CD4-positive, CD25-positive, alpha-beta regulatory T cell (primary cell): ENCODE measurements around the gene MRPL49. TPM values are rescaled to one million over a fixed set of nuclear protein-coding genes. Genes with fewer than 3 reads are reported as not detected.
A peak's percentile ranks its signal among the peaks of the same experiment; 100 is the strongest.
"Not testable (repeated sequence)": the region's sequence is repeated elsewhere in the genome, so short reads cannot be mapped to it uniquely, and the experiment has no call there.

Experiments
- ATAC-seq, 2 donors: fragments of 150-1000 bp; cut with Tn5 transposase; one replicate each; pipeline ENCODE4 v1.10.0; 2021; ENCODE audit warnings: low read depth in 2 of 2, moderate number of reproducible peaks in 2 of 2, moderate library complexity in 1 of 2
- DNase-seq, 3 donors: peaks; one replicate each; pipeline versions ENCODE4 v3.0.0 to v3.0.0-alpha.2; 2012 to 2022; ENCODE audit warnings: mixed read lengths in 1 of 3
- H3K27ac ChIP-seq: one replicate; pipeline ENCODE4 v1.7.0; 2013; ENCODE audit warnings: mild to moderate bottlenecking, low read length; ENCODE audit not compliant: insufficient read depth, poor library complexity, severe bottlenecking
- H3K27me3 ChIP-seq: one replicate; pipeline ENCODE4 v1.7.0; 2013; ENCODE audit warnings: low read length; ENCODE audit not compliant: control insufficient read depth, insufficient read depth
- H3K36me3 ChIP-seq: one replicate; pipeline ENCODE4 v1.7.0; 2013; ENCODE audit warnings: mild to moderate bottlenecking, low read length, moderate library complexity; ENCODE audit not compliant: control insufficient read depth, insufficient read depth
- H3K4me1 ChIP-seq: 2 replicates; pipeline ENCODE4 v1.7.0; 2013; ENCODE audit warnings: mild to moderate bottlenecking, low read length; ENCODE audit not compliant: insufficient read depth, control insufficient read depth, poor library complexity, severe bottlenecking
- H3K4me3 ChIP-seq: one replicate; pipeline ENCODE4 v1.7.0; 2013; ENCODE audit warnings: low read depth, mild to moderate bottlenecking, low read length, moderate library complexity
- H3K9me3 ChIP-seq, 2 experiments: 1 replicate in 1 of 2; 2 replicates in 1 of 2; pipeline ENCODE4 v1.7.0; 2013; ENCODE audit warnings: low read length in 2 of 2, mild to moderate bottlenecking in 1 of 2, moderate library complexity in 1 of 2; ENCODE audit not compliant: control insufficient read depth in 2 of 2
- H3K27ac Mint-ChIP-seq, 3 donors: one replicate each; pipeline ENCODE4 v1.8.0; 2020 to 2022; ENCODE audit warnings: mild to moderate bottlenecking in 3 of 3, mixed read lengths in 3 of 3, moderate library complexity in 2 of 3
- H3K27me3 Mint-ChIP-seq: one replicate; pipeline ENCODE4 v1.8.0; 2022; ENCODE audit warnings: mild to moderate bottlenecking, mixed read lengths
- H3K36me3 Mint-ChIP-seq: one replicate; pipeline ENCODE4 v1.8.0; 2020; ENCODE audit warnings: mixed read lengths
- H3K4me1 Mint-ChIP-seq, 4 donors: one replicate each; pipeline ENCODE4 v1.8.0; 2020 to 2022; ENCODE audit warnings: mixed read lengths in 4 of 4, mild to moderate bottlenecking in 1 of 4
- H3K4me3 Mint-ChIP-seq, 4 donors: one replicate each; pipeline ENCODE4 v1.8.0; 2020 to 2022; ENCODE audit warnings: mild to moderate bottlenecking in 4 of 4, mixed read lengths in 4 of 4, moderate library complexity in 3 of 4
- H3K9me3 Mint-ChIP-seq, 7 donors: one replicate each; pipeline ENCODE4 v1.8.0; 2020 to 2022; ENCODE audit warnings: mixed read lengths in 7 of 7, mild to moderate bottlenecking in 3 of 7, moderate library complexity in 2 of 7
- polyA plus RNA-seq, 4 donors: library from polyadenylated mRNA; unstranded; fragments of 300-500 nt; fragmentation: Illumina TruSeq; gene quantifications; one replicate each; pipeline ENCODE4 v1.2.3, GENCODE V29; 2021
- total RNA-seq: library from RNA; stranded (reverse); gene quantifications from one replicate; pipeline ENCODE4 v1.2.3, GENCODE V29; 2022

Gene MRPL49
- total and polyA plus RNA-seq, 5 donors from 2014 or later = 47.7 to 125 (median 106) TPM

- Mint-ChIP-seq H3K27ac (peak overlapping the region; percentile 43 to 97 (median 95)), H3K36me3 (peaks cover 27% of the 10 kb centered on the region), H3K9me3 (no peaks in the 10 kb centered on the region), H3K27me3 (peaks cover 5% of the 10 kb centered on the region), H3K4me1 (peaks cover 4 to 67% (median 26%) of the 10 kb centered on the region in 4 donors), H3K4me3 (peak overlapping the region; percentile 90 to 96 (median 92))
- peak overlapping the region; percentile 96 for H3K27ac ChIP-seq
- H3K9me3 ChIP-seq = no peaks in the 10 kb centered on the region
- peaks cover 53% of the 10 kb centered on the region for H3K4me1 ChIP-seq
- DNase-seq = peak; percentile 43 to 84 (median 71)
- peaks cover 28% of the 10 kb centered on the region for H3K36me3 ChIP-seq
- ATAC-seq = peak; percentile 13 to 30
- no peaks in the 10 kb centered on the region for H3K27me3 ChIP-seq
- peak overlapping the region; percentile 13 for H3K4me3 ChIP-seq
These were observed 5.5 kb upstream of the MRPL49 start for GRCh38 chr11:65116370-65117205.

GRCh38 chr11:65117206-65118096 is 4.7 kb upstream of the MRPL49 start, which contains the start of gene ZNHIT2:
Gene ZNHIT2 (minus strand): TSS chr11:65117701. CDS start chr11:65117653, 48 bp downstream.
- Mint-ChIP-seq H3K36me3 (peaks cover 35% of the 10 kb centered on the region), H3K27me3 (peaks cover 5% of the 10 kb centered on the region), H3K9me3 (peaks cover 0 to 1% (median 0%) of the 10 kb centered on the region in 7 donors), H3K4me3 (peak within 1 kb of the TSS; percentile 90 to 96 (median 92)), H3K4me1 (peaks cover 10 to 70% (median 27%) of the 10 kb centered on the region in 4 donors), H3K27ac (peak within 1 kb of the TSS; percentile 92 to 97 (median 95))
- Histone ChIP-seq H3K4me3 (peak within 1 kb of the TSS; percentile 41), H3K27ac (peak within 1 kb of the TSS; percentile 96), H3K9me3 (no peaks in the 10 kb centered on the region), H3K27me3 (no peaks in the 10 kb centered on the region), H3K36me3 (peaks cover 28% of the 10 kb centered on the region), H3K4me1 (peaks cover 48% of the 10 kb centered on the region)
- DNase-seq = peak; percentile 99 to 100 (median 100)
- ATAC-seq = peak; percentile 71 to 74

GRCh38 chr11:65118097-65118837 is 3.9 kb upstream of the MRPL49 start:
- Mint-ChIP-seq H3K4me1 (peaks cover 10 to 71% (median 29%) of the 10 kb centered on the region in 4 donors), H3K4me3 (peak overlapping the region; percentile 90 to 94 (median 92)), H3K9me3 (peaks cover 0 to 1% (median 0%) of the 10 kb centered on the region in 7 donors), H3K36me3 (peaks cover 35% of the 10 kb centered on the region), H3K27me3 (peaks cover 5% of the 10 kb centered on the region), H3K27ac (peak overlapping the region; percentile 92 to 95 (median 94))
- no peaks in the 10 kb centered on the region for H3K9me3 ChIP-seq
- H3K4me3 ChIP-seq = no peak overlapping the region
- ATAC-seq = no peak
- no peak for DNase-seq
- H3K4me1 ChIP-seq = peaks cover 48% of the 10 kb centered on the region
- peaks cover 28% of the 10 kb centered on the region for H3K36me3 ChIP-seq
- no peaks in the 10 kb centered on the region for H3K27me3 ChIP-seq
- peak overlapping the region; percentile 96 for H3K27ac ChIP-seq

GRCh38 chr11:65118891-65119669 is 3.0 kb upstream of the MRPL49 start:
- H3K4me3 ChIP-seq, H3K4me3 Mint-ChIP-seq, ATAC-seq, H3K27me3 Mint-ChIP-seq, DNase-seq, H3K27me3 ChIP-seq, H3K9me3 ChIP-seq, H3K9me3 Mint-ChIP-seq: not testable (repeated sequence)
- Histone ChIP-seq H3K36me3 (peaks cover 29% of the 10 kb centered on the region), H3K4me1 (peaks cover 43% of the 10 kb centered on the region), H3K27ac (peak overlapping the region; percentile 96)
- H3K4me1 Mint-ChIP-seq = peaks cover 9 to 70% (median 26%) of the 10 kb centered on the region in 4 donors
- peaks cover 35% of the 10 kb centered on the region for H3K36me3 Mint-ChIP-seq
- peak overlapping the region in 2 of 3 donors; percentile 94 to 95 for H3K27ac Mint-ChIP-seq

GRCh38 chr11:65119670-65119995 is 2.5 kb upstream of the MRPL49 start:
- Mint-ChIP-seq H3K4me3 (peak overlapping the region; percentile 43 to 99 (median 56)), H3K27me3 (peaks cover 5% of the 10 kb centered on the region), H3K4me1 (peaks cover 10 to 71% (median 28%) of the 10 kb centered on the region in 4 donors), H3K36me3 (peaks cover 35% of the 10 kb centered on the region), H3K9me3 (peaks cover 0 to 1% (median 0%) of the 10 kb centered on the region in 7 donors), H3K27ac (peak overlapping the region in 2 of 3 donors; percentile 54 to 81)
- H3K9me3 ChIP-seq = no peaks in the 10 kb centered on the region
- DNase-seq (no peak), ATAC-seq (no peak)
- peaks cover 34% of the 10 kb centered on the region for H3K36me3 ChIP-seq
- no peaks in the 10 kb centered on the region for H3K27me3 ChIP-seq
- peaks cover 43% of the 10 kb centered on the region for H3K4me1 ChIP-seq
- H3K4me3 ChIP-seq = no peak overlapping the region
- H3K27ac ChIP-seq = peak overlapping the region; percentile 96

- Mint-ChIP-seq H3K27ac (peak overlapping the region; percentile 48 to 100 (median 99)), H3K36me3 (peaks cover 35% of the 10 kb centered on the region), H3K27me3 (peaks cover 5% of the 10 kb centered on the region), H3K9me3 (peaks cover 0 to 1% (median 0%) of the 10 kb centered on the region in 7 donors), H3K4me3 (peak overlapping the region; percentile 95 to 99 (median 96)), H3K4me1 (peaks cover 10 to 66% (median 28%) of the 10 kb centered on the region in 4 donors)
- Histone ChIP-seq H3K9me3 (no peaks in the 10 kb centered on the region), H3K27ac (peak overlapping the region; percentile 96), H3K36me3 (peaks cover 45% of the 10 kb centered on the region), H3K4me3 (peak overlapping the region; percentile 98), H3K4me1 (peaks cover 43% of the 10 kb centered on the region), H3K27me3 (no peaks in the 10 kb centered on the region)
- no peak for DNase-seq
- no peak for ATAC-seq
These were observed 1.3 kb upstream of the MRPL49 start for GRCh38 chr11:65120831-65121230.
